Measurements from ENCODE around the gene RANBP17. TPM values are rescaled to one million over a fixed set of nuclear protein-coding genes. Genes with fewer than 3 reads are reported as not detected.

The RANBP17 gene
- total RNA-seq, 1 donor from 2014 or later: 32.8 TPM

DNA sequence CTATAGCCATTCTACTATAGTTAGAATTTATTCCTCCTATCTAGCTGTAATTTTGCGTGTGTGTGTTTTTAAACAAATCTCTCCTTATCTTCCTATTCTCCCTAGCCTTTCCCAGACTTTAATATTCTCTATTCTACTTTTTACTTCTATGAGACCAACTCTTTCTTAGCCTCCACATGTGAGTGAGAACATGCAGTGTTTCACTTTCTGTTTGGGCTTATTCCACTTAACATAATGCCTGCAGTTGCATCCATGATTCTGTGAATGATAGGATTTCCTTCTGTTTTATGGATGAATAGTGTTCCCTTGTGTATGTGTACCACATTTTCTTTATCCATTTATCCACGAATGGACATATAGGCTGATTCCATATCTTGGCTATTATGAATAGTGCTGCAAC is 254.9 kb downstream of the RANBP17 start:
- H3K27ac Mint-ChIP-seq: no peak overlapping the region
- no peak for TF ChIP-seq CTCF (IDR thresholded peaks at IDR 0.05; ENCODE audit: unreplicated experiment)
- H3K4me3 Mint-ChIP-seq (ENCODE audit: low read depth): no peak overlapping the region
- H3K27me3 Mint-ChIP-seq: no peaks in the 10 kb centered on the region
- H3K4me1 Mint-ChIP-seq (ENCODE audit: low read depth): no peaks in the 10 kb centered on the region
- H3K9me3 Mint-ChIP-seq (ENCODE audit: low read depth): peaks cover 15% of the 10 kb centered on the region
- no peaks in the 10 kb centered on the region for H3K36me3 Mint-ChIP-seq (ENCODE audit: insufficient read depth)
- DNase-seq (ENCODE audit: low spot score, unreplicated experiment): no peak

DNA sequence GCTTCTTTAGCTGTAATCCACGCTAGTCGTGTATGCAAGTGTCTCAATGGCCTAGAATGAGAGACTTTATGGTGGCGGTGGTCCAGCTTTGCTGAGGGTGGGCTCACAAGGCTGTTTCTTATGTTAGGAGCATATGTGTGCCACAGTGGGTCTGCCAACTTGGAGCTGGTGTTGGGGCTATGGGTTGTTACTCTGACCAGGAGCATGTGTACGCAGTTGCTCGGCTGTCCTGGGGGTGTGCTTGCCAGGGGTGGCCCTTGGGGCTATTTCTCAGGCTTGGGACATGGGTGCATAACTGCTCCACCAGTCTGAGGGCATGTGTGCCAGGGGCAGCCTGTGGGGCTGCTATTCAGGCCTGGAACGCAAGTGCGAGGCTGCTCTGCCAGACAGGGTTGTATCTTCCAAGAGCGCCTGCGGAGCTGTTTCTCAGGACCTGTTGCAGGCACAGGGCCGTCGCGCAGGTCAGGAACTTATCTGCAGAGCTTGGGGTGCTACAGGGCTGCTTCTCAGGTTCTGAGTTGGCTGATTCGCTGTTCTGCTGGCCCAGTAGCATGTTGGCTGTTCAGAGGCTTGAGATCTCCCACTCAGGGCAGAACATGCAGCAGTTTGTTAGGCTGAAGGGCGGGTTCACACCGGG is 259.3 kb downstream of the RANBP17 start:
- H3K27me3 Mint-ChIP-seq: no peaks in the 10 kb centered on the region
- no peak for TF ChIP-seq CTCF (IDR thresholded peaks at IDR 0.05; ENCODE audit: unreplicated experiment)
- no peaks in the 10 kb centered on the region for H3K36me3 Mint-ChIP-seq (ENCODE audit: insufficient read depth)
- H3K9me3 Mint-ChIP-seq (ENCODE audit: low read depth): peaks cover 18% of the 10 kb centered on the region
- no peak overlapping the region for H3K4me3 Mint-ChIP-seq (ENCODE audit: low read depth)
- no peak for DNase-seq (ENCODE audit: low spot score, unreplicated experiment)
- H3K4me1 Mint-ChIP-seq (ENCODE audit: low read depth): no peaks in the 10 kb centered on the region
- H3K27ac Mint-ChIP-seq: no peak overlapping the region

DNA sequence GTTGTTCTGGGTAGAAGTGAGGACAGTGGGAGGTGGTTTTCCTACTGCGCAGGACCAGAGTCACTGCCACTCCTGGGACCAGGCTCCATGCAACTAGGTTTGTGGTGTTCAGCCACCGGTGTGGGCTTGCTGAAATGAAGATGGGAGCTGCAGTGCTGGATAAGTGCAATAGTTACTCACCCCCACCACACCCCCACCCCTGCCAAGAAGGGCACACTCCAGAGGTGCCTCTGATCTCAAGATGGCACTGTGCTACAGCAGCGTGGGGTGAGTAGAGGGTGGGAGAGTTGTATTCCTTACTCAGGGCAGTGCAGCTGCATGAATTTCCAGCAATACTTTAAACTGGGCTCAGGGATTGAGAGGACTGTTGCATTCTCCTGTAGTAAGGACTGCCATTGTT is 259.8 kb downstream of the RANBP17 start:
- no peak overlapping the region for H3K4me3 Mint-ChIP-seq (ENCODE audit: low read depth)
- H3K4me1 Mint-ChIP-seq (ENCODE audit: low read depth): no peaks in the 10 kb centered on the region
- peaks cover 18% of the 10 kb centered on the region for H3K9me3 Mint-ChIP-seq (ENCODE audit: low read depth)
- no peaks in the 10 kb centered on the region for H3K36me3 Mint-ChIP-seq (ENCODE audit: insufficient read depth)
- no peaks in the 10 kb centered on the region for H3K27me3 Mint-ChIP-seq
- no peak for DNase-seq (ENCODE audit: low spot score, unreplicated experiment)
- no peak for TF ChIP-seq CTCF (IDR thresholded peaks at IDR 0.05; ENCODE audit: unreplicated experiment)
- H3K27ac Mint-ChIP-seq: no peak overlapping the region

DNA sequence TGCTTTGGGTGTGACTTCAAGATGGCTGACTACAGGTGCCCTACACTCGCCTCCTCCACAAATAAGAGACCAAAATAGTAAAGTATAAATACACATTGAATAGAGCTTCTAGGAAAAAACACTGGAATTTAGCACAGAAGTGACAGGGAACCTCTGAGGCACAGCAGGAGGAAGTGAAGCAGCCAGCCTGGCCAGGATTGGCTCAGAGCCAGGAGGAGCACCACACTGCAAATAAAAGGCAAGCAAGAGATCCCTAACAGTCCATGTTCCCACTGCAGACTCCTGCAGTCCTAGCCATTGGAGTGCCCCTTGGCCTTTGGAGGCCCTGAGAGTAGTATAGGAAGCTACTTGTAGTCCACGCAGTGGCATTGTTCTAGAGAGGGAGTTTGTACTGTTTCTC is 260.6 kb downstream of the RANBP17 start:
- Mint-ChIP-seq H3K4me1 (ENCODE audit: low read depth) (no peaks in the 10 kb centered on the region), H3K4me3 (ENCODE audit: low read depth) (no peak overlapping the region), H3K27me3 (no peaks in the 10 kb centered on the region), H3K27ac (no peak overlapping the region), H3K36me3 (ENCODE audit: insufficient read depth) (no peaks in the 10 kb centered on the region), H3K9me3 (ENCODE audit: low read depth) (peaks cover 18% of the 10 kb centered on the region)
- TF ChIP-seq CTCF (IDR thresholded peaks at IDR 0.05; ENCODE audit: unreplicated experiment): no peak
- no peak for DNase-seq (ENCODE audit: low spot score, unreplicated experiment)

DNA sequence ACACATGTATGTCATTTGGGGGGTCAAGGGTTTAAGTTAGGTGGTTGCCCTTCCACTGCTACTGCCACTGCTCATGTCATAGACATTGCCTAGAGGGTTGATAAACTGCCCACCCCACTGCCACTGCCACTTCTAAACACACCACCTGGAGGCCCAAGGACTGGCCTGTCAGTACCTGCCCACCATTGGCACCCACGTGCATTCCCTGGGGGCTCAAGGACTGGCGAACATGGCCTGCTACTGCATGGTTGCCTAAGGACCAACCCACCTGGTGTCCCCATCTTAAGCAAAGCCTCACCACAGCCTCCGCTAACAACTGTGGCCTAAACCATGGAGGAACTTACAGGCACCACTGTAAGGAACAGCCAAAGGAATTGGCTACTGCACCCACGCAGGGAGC is 261.6 kb downstream of the RANBP17 start:
- TF ChIP-seq CTCF (IDR thresholded peaks at IDR 0.05; ENCODE audit: unreplicated experiment): no peak
- Mint-ChIP-seq H3K36me3 (ENCODE audit: insufficient read depth) (no peaks in the 10 kb centered on the region), H3K27ac (no peak overlapping the region), H3K4me3 (ENCODE audit: low read depth) (no peak overlapping the region), H3K4me1 (ENCODE audit: low read depth) (no peaks in the 10 kb centered on the region), H3K27me3 (no peaks in the 10 kb centered on the region), H3K9me3 (ENCODE audit: low read depth) (peaks cover 11% of the 10 kb centered on the region)
- DNase-seq (ENCODE audit: low spot score, unreplicated experiment): no peak

All from progenitor cell of endocrine pancreas (in vitro differentiated cells).